NCI-H2227 (cell line): ENCODE measurements around the gene MMP10.

ENCODE experiments used
- DNase-seq: peaks from one replicate; lab custom pipeline; 2025; ENCODE audit not compliant: unreplicated experiment; lab: John Stamatoyannopoulos, UW

The MMP10 gene

GRCh38 chr11:102729849-102730815 lies 50.3 kb downstream of the MMP10 start:
- DNase-seq: no peak

DNA sequence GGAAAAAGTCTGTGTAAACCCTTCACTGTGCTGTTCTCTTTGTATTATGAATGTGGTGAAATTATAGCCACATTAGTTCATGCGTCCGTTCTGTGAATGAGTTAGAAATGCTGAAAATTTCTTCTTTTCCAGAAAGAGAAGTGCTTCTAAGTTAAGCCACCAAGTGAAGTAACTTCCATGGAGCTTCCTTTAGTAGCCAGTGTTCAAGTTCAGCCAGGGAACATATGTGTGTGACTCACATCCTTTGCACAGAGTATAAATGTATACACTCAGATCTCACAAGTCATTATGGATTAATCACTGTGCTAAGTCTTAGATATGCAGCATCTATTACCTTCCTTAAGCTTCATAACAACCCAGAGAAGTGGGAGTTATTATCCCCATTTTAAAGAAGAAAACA lies 52.5 kb downstream of the MMP10 start:
- DNase-seq: no peak

DNA sequence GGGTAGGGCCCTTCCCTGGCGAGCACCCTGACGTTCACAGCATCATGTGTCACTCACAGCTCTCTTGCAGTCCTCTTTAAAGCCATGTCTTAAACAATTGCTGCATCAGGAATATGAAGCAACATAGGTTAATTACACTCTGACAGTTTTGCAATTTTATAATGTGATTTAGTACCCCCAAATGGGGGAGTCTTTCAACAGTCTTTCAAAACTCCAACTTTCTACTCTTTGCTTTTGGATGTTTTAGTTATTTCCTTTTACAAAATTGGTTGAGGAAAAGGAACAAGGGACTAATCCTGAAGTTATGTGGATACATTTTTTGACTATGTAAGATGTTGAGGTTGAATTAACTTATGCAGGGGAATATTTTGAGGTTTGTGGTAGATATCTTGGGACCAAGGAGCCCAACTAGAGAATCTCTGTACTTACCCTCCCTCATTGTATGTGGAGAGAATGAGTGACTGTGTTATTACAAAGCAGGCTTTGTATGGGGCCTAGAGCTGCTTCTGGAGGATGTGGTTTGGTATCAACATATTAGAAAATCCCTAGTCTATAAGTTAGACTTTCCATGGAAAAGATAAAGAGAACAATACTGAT lies 55.4 kb downstream of the MMP10 start, which contains the start of gene MMP8:
Gene MMP8 (minus strand): TSS at position 51 of the 597 bp plus-strand sequence. CDS start 99 bp downstream, outside the sequence.
- no peak for DNase-seq

- no peak for DNase-seq
Observed at GRCh38 chr11:102722821-102723220, 57.6 kb downstream of the MMP10 start.
